C4-2B (cell line): ENCODE measurements around the gene FOXM1.
A peak's percentile ranks its signal among the peaks of the same experiment; 100 is the strongest.

Experiments used
- H3K27ac ChIP-seq: fragments of 450-650 bp; 2 replicates; pipeline ENCODE4 v1.5.1; 2017
- ZFX ChIP-seq: fragments of 450-650 bp; IDR thresholded peaks from 2 replicates; pipeline ENCODE4 v1.6.1; 2017
- TF ChIP-seq, protein P1 (sequence below): fragments of 450-650 bp; conservative IDR thresholded peaks from 2 replicates; pipeline ENCODE4 v1.5.1; 2017; ENCODE audit warnings: mild to moderate bottlenecking

FOXM1 gene

GRCh38 chr12:2819810-2820209 lies 57.2 kb downstream of the FOXM1 start:
- TF ChIP-seq, protein P1, sequence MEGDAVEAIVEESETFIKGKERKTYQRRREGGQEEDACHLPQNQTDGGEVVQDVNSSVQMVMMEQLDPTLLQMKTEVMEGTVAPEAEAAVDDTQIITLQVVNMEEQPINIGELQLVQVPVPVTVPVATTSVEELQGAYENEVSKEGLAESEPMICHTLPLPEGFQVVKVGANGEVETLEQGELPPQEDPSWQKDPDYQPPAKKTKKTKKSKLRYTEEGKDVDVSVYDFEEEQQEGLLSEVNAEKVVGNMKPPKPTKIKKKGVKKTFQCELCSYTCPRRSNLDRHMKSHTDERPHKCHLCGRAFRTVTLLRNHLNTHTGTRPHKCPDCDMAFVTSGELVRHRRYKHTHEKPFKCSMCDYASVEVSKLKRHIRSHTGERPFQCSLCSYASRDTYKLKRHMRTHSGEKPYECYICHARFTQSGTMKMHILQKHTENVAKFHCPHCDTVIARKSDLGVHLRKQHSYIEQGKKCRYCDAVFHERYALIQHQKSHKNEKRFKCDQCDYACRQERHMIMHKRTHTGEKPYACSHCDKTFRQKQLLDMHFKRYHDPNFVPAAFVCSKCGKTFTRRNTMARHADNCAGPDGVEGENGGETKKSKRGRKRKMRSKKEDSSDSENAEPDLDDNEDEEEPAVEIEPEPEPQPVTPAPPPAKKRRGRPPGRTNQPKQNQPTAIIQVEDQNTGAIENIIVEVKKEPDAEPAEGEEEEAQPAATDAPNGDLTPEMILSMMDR, result no peak
- TF ChIP-seq ZFX, result no peak
- H3K27ac ChIP-seq, result no peak overlapping the region

- H3K27ac ChIP-seq, result peak overlapping the region; percentile 89
- no peak for TF ChIP-seq ZFX
- TF ChIP-seq, protein P1, result peak; percentile 88
Observed at GRCh38 chr12:2813214-2814185, 63.5 kb downstream of the FOXM1 start.

GRCh38 chr12:2812290-2813213 lies 64.4 kb downstream of the FOXM1 start, which contains the start of gene ITFG2:
Gene ITFG2, plus strand, starts transcription at chr12:2812668. Its CDS starts 93 bp downstream, at chr12:2812761.
- TF ChIP-seq, protein P1, result no peak
- peak; percentile 92 for TF ChIP-seq ZFX
- peak within 1 kb of the TSS; percentile 89 for H3K27ac ChIP-seq

DNA sequence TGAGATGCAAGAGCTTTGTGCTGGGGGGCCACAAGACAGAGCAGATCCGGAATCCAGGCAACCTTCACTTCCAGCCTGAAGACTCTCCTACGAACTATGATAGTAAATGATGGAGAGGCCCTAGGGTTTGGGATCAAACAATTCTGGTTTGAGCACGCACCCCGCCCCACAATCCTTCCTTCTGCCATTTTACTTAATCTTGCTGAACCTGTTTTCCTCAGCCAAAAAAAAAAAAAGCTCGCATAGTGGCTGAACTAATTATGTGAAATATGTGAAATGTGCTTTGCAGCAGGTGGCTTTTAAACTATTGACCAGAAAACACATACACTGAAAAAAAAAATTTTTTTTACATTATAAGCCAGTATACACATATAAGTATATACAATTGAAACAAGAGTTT lies 65.2 kb downstream of the FOXM1 start:
- peak overlapping the region; percentile 21; the same call in 1 of the 2 replicates for H3K27ac ChIP-seq
- TF ChIP-seq, protein P1, result no peak
- no peak for TF ChIP-seq ZFX
